ENCODE measurements around the gene TEN1.

Gene TEN1

GRCh38 chr17:76039121-76039520 lies 60.1 kb downstream of the TEN1 start:
- TF ChIP-seq CTCF (IDR thresholded peaks at IDR 0.05) = no peak

- no peak for TF ChIP-seq CTCF (IDR thresholded peaks at IDR 0.05)
These were observed 61.3 kb downstream of the TEN1 start for GRCh38 chr17:76040376-76040775.

GRCh38 chr17:76046064-76046463 lies 67.0 kb downstream of the TEN1 start:
- TF ChIP-seq CTCF (IDR thresholded peaks at IDR 0.05) = no peak

- TF ChIP-seq CTCF (IDR thresholded peaks at IDR 0.05) = no peak
These were observed 69.1 kb downstream of the TEN1 start for GRCh38 chr17:76048025-76048605.

GRCh38 chr17:76048711-76049110 lies 69.7 kb downstream of the TEN1 start:
- TF ChIP-seq CTCF (IDR thresholded peaks at IDR 0.05) = no peak

GRCh38 chr17:76049239-76049638 lies 70.2 kb downstream of the TEN1 start:
- no peak for TF ChIP-seq CTCF (IDR thresholded peaks at IDR 0.05)

GRCh38 chr17:76049836-76050537 lies 70.9 kb downstream of the TEN1 start:
- no peak for TF ChIP-seq CTCF (IDR thresholded peaks at IDR 0.05)
